GM18867 (cell line): ENCODE measurements around the gene HS3ST2.
"Not testable (repeated sequence)": the region's sequence is repeated elsewhere in the genome, so short reads cannot be mapped to it uniquely, and the experiment has no call there.

Experiments used
- ATAC-seq: cut with Tn5 transposase; IDR thresholded peaks from one replicate; pipeline ENCODE4 v1.9.1; 2021; ENCODE audit warnings: mild to moderate bottlenecking, moderate library complexity; ENCODE audit not compliant: unreplicated experiment

Gene HS3ST2

GRCh38 chr16:22813223-22813947, 577 bp upstream of the HS3ST2 start:
- ATAC-seq, result no peak

DNA sequence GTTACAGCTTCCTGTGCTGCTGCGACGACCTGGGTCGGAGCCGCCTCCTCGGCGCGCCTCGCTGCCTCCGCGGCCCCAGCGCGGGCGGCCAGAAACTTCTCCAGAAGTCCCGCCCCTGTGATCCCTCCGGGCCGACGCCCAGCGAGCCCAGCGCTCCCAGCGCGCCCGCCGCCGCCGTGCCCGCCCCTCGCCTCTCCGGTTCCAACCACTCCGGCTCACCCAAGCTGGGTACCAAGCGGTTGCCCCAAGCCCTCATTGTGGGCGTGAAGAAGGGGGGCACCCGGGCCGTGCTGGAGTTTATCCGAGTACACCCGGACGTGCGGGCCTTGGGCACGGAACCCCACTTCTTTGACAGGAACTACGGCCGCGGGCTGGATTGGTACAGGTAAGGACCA, 746 bp downstream of the HS3ST2 start:
- no peak for ATAC-seq

DNA sequence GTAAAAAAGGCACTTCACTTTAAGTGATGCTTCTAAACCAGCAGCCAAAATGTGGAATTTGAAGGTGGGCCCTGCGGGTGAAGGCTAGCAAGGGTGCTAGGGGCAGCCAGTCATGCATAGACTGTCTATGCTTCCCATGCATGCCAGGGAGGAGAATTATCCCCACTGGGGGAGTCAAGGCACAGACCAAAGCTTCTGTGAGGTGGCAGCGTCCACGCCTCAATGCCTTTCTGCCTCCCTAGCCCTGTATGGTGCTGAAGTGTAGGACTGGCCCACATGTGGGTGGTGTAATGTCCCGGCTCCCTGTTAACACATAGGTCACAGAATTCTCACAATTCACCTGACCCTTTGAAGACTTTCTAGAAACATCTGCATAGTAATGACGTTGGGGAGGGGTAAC, 1.9 kb downstream of the HS3ST2 start:
- ATAC-seq, result no peak

DNA sequence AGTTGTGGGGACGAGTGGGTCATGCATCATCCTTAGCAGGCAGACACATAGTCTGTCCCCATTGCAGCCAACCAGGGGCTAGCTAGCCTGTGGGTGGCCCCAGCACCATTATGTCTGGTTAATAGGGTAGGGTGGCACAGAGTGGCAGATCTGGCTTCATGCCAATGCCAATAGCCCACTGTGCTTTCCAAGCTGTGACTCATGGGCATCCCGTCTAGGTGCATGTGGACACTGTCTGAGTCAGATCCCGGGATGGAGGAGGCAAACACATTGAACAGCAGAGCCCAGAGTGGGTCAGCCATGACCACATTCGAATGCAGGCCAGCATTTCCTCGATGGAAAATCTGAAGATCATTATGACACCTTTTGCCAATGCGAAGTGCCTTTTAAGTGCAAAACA, 2.5 kb downstream of the HS3ST2 start:
- ATAC-seq, result no peak

GRCh38 chr16:22818736-22819135, 4.8 kb downstream of the HS3ST2 start:
- ATAC-seq, result not testable (repeated sequence)

DNA sequence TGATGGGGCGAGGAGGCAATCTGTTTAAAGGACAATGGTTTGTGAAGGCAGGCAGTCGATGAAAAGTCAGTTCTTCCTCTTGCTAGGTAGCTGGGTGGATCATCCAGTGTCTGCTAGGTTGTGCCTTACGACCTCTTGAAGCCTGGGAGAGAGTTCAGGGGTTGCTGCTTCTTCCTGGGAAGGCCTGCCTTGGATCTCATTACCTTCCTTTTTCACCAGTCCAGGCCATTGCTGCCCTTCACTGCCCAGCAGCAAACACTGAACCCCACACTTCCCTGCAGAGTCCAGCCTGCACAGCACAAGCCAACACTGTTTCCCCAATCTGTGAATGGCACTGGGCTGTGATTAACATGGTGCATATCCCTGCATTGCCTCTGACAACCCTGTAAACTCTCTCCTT, 24.7 kb downstream of the HS3ST2 start:
- no peak for ATAC-seq

- not testable (repeated sequence) for ATAC-seq
Measured at GRCh38 chr16:22842031-22842430, 28.1 kb downstream of the HS3ST2 start.

GRCh38 chr16:22843122-22843521, 29.2 kb downstream of the HS3ST2 start:
- no peak for ATAC-seq

DNA sequence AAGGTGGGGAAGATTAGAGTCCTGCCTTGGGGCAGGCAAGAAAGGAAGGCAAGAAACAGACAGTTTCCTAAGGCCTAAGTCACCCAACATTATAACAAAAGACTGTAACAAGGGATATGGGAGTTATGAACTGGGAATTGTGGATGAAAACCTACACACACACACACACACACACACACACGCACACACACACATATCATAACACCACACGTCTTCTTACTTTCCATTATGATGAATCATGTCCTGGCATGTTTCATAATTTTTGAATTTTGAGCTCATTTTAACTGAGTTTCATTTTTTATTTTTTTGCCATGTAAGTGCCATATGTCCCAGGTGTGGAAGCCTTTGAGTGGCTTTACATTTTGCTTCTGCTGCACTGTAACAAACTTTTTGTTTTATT, 29.9 kb downstream of the HS3ST2 start:
- no peak for ATAC-seq

DNA sequence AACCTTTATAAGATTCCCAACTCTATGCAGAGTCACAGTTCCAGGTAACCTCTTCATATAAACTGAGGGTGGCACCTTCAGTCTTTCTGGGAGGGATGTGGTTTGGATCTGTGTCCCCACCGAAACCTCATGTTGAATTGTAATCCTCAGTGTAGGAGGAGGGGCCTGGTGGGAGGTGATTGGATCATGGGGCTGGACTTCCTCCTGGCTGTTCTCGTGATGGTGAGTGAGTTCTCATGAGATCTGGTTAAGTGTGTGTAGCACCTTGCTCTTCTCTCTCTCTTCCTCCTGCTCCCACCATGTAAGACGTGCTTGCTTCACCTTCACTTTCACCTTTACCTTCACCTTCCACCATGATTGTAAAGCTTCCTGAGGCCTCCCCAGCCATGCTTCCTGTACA, 30.5 kb downstream of the HS3ST2 start:
- ATAC-seq, result no peak

DNA sequence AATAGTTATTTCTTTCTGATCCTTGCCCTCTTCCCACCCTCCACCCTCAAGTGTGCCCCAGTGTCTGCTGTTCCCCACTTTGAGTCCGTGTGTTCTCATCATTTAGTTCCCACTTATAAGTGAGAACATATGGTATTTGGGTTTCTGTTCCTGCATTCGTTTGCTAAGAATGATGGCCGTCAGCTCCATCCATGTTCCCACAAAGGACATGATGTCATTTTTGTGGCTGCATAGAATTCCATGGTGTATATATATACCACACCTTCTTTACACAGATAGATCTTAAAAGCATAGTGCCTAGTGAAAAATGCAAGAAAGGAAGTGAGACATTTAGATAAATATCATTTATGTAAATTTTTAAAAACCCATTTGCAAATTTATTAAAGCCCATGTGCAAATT, 33.1 kb downstream of the HS3ST2 start:
- ATAC-seq, result no peak

DNA sequence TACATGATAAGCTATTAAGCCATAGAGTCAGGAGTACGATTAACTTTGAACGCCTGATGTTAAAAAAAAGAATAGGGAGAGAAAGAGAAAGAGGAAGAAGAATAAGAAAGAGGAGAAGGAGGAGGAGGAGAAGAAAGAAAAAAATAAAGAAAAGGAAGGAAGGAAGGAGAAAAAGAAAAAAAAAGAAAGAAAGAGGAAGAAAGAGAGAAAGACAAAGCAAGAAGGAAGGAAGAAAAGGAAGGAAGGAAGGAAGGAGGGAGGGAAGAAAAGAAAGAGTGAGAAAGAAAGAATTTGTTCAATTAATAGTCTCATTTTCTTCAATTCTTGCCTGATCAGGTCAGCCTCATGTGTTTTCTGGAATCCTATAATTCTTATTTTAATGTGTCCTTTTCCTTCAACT, 33.7 kb downstream of the HS3ST2 start:
- no peak for ATAC-seq

- no peak for ATAC-seq
Measured at GRCh38 chr16:22848451-22848850, 34.5 kb downstream of the HS3ST2 start.

- no peak for ATAC-seq
Measured at GRCh38 chr16:22849517-22849916, 35.6 kb downstream of the HS3ST2 start.

GRCh38 chr16:22855231-22855630, 41.3 kb downstream of the HS3ST2 start:
- ATAC-seq, result no peak

DNA sequence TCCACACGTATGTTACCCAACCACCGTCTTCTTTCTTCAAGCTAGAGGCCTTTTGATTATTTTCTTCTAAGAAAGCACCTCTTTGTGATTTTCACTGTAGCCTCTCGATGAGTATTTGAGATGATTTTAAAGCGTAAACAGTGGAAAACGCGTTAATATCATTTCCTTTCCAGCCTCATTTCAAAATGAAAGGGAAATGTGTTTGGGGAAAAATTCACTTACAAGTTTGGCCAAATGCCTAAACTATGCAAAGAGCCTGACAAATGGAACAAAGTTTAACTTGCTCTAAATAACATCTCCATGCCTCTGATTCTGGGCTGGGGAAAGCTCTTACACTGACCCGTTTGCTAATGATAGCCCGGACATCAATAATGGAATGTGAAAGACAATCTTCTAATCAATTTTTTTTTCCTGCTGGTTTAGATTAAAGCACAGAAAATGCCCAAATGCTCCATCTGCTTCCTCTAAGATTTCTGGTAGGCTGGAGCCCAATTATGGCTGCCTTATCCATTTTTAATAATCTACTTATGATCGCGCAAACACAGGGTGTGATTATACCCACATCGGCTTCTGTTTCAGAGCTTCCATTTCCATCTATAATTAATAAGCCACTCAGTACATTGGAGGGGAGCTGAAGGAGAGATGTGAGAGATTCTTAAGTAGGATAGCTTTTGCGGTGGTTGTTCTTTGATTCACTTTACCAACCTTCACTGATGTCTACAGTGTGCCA, 43.5 kb downstream of the HS3ST2 start:
- ATAC-seq, result no peak

GRCh38 chr16:22859925-22860324, 46.0 kb downstream of the HS3ST2 start:
- no peak for ATAC-seq

GRCh38 chr16:22861580-22861979, 47.6 kb downstream of the HS3ST2 start:
- ATAC-seq, result no peak

DNA sequence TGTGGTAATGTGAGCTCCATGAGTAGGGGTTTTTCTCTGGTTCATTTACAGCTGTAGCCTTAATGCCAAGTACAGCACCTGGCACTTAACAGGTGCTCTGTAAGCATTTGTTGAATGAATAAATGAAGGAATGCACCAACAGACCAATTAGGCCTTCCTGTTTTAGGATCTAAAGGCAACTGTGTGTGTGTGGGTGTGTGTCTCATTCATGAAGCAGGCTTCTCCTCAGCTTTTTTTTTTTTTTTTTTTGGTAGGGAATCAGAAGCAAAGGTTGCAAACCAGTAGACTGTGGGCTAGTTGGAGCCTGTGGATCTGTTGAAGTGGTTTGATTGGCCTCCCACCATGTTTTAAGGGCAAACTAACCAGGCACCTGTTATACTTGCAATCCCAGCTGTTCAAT, 48.1 kb downstream of the HS3ST2 start:
- no peak for ATAC-seq

DNA sequence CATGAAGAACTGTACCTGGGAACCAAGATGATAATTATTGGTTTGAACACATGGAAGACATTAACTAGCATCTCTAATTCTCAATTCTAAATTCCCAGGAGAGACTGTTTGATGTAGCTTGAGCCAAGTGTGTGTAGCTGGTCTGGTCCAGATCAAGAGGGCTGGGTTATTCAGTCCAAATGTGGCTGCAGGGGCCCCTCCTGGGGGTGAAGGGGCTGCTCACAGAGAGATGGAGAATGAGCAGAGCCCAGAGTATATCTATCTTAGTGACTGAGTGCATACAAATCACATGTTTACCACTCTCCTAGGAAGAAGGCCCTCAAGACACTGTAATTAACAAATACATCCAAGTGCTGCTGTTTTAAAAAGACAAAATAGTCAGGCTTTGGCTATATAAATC, 50.4 kb downstream of the HS3ST2 start:
- ATAC-seq, result no peak

GRCh38 chr16:22868593-22869224, 54.7 kb downstream of the HS3ST2 start:
- no peak for ATAC-seq

GRCh38 chr16:22871861-22872260, 57.9 kb downstream of the HS3ST2 start:
- no peak for ATAC-seq
